Natural killer cell (primary cell): ENCODE measurements around the gene STX1A. TPM values are rescaled to one million over a fixed set of nuclear protein-coding genes. Genes with fewer than 3 reads are reported as not detected.

ENCODE experiments used
- ATAC-seq, 3 donors: fragments of 150-1000 bp in 2 of 3; fragments of 200-7000 bp in 1 of 3; cut with Tn5 transposase; 1 replicate in 1 of 3; 2 replicates in 2 of 3; pipeline ENCODE4 v1.10.0; 2021; ENCODE audit warnings: mild to moderate bottlenecking in 2 of 3, moderate library complexity in 2 of 3
- DNase-seq, 2 donors: peaks; one replicate each; pipeline versions ENCODE4 v3.0.0 to v3.0.0-alpha.2; 2013 to 2021; ENCODE audit warnings: mixed read lengths in 1 of 2
- H3K27ac ChIP-seq: one replicate; pipeline ENCODE4 v1.5.1; 2013; ENCODE audit warnings: mild to moderate bottlenecking, low read length
- H3K27me3 ChIP-seq: one replicate; pipeline ENCODE4 v1.6.1; 2013; ENCODE audit warnings: low read length; ENCODE audit not compliant: control insufficient read depth, insufficient read depth
- H3K36me3 ChIP-seq: one replicate; pipeline ENCODE4 v1.6.1; 2013; ENCODE audit warnings: low read length; ENCODE audit not compliant: control insufficient read depth, insufficient read depth
- H3K4me1 ChIP-seq: one replicate; pipeline ENCODE4 v1.6.1; 2013; ENCODE audit warnings: low read length; ENCODE audit not compliant: control insufficient read depth, insufficient read depth
- H3K4me3 ChIP-seq: one replicate; pipeline ENCODE4 v1.5.1; 2013; ENCODE audit warnings: low read length
- H3K9me3 ChIP-seq: one replicate; pipeline ENCODE4 v1.6.1; 2013; ENCODE audit warnings: low read length; ENCODE audit not compliant: control insufficient read depth, insufficient read depth
- H3K27ac Mint-ChIP-seq, 2 donors: one replicate each; pipeline ENCODE4 v1.8.0; 2022; ENCODE audit warnings: mild to moderate bottlenecking in 2 of 2, mixed read lengths in 2 of 2, moderate library complexity in 1 of 2
- H3K27me3 Mint-ChIP-seq, 2 donors: one replicate each; pipeline ENCODE4 v1.8.0; 2022; ENCODE audit warnings: low read depth in 2 of 2, mixed read lengths in 2 of 2
- H3K36me3 Mint-ChIP-seq: one replicate; pipeline ENCODE4 v1.8.0; 2022; ENCODE audit warnings: mixed read lengths
- H3K4me1 Mint-ChIP-seq, 2 donors: one replicate each; pipeline ENCODE4 v1.8.0; 2022; ENCODE audit warnings: mixed read lengths in 2 of 2
- H3K4me3 Mint-ChIP-seq: one replicate; pipeline ENCODE4 v1.8.0; 2022; ENCODE audit warnings: mild to moderate bottlenecking, moderate library complexity, mixed read lengths
- H3K9me3 Mint-ChIP-seq, 2 donors: one replicate each; pipeline ENCODE4 v1.8.0; 2022; ENCODE audit warnings: mixed read lengths in 2 of 2
- CTCF ChIP-seq: fragments of 200-600 bp; IDR thresholded peaks from one replicate; pipeline ENCODE4 v1.8.0; 2022; ENCODE audit warnings: antibody characterized with exemption
- WGBS: methylation state at CpG from one replicate; pipeline ENCODE4 v1.1.7; 2013; ENCODE audit warnings: missing lambda C conversion rate; ENCODE audit not compliant: insufficient coverage; 5-methylcytosine and 5-hydroxymethylcytosine counted together
- intact Hi-C: fragments of 100-400 bp; cut with micrococcal nuclease; formaldehyde crosslinking; loops from one replicate; pipeline ENCODE4 v1.14.2; 2022
- total RNA-seq, 4 donors: library from RNA; stranded (reverse); fragments of 120-200 nt in 1 of 4; gene quantifications; one replicate each; pipeline versions ENCODE4 v1.2.3 to v1.2.4, GENCODE V29; 2013 to 2022

Gene STX1A
- total RNA-seq, 3 donors from 2014 or later (not counting 1 experiment from before 2014, with no cell fraction given) = 13.2 to 20.4 (median 14.7) TPM

- Histone ChIP-seq H3K4me3 (no peak overlapping the region), H3K36me3 (peaks cover 18% of the 10 kb centered on the region), H3K27me3 (no peaks in the 10 kb centered on the region), H3K4me1 (peaks cover 11% of the 10 kb centered on the region), H3K27ac (no peak overlapping the region), H3K9me3 (no peaks in the 10 kb centered on the region)
- DNase-seq = no peak
- TF ChIP-seq CTCF = no peak
- H3K4me3 Mint-ChIP-seq = no peak overlapping the region
- intact Hi-C loops = no loop called here
- H3K36me3 Mint-ChIP-seq = no peaks in the 10 kb centered on the region
- no peaks in the 10 kb centered on the region for H3K27me3 Mint-ChIP-seq
- H3K9me3 Mint-ChIP-seq = no peaks in the 10 kb centered on the region
- peak overlapping the region in 1 of 2 donors; percentile 61 for H3K27ac Mint-ChIP-seq
- peaks cover 8 to 22% of the 10 kb centered on the region in 2 donors for H3K4me1 Mint-ChIP-seq
- no peak for ATAC-seq
- WGBS = 80% methylated on average over 8 of the region's 8 CpGs
Observed at GRCh38 chr7:73702226-73702625, 17.2 kb downstream of the STX1A start.

GRCh38 chr7:73701357-73701995 lies 18.0 kb downstream of the STX1A start:
- Mint-ChIP-seq H3K9me3 (no peaks in the 10 kb centered on the region), H3K4me3 (no peak overlapping the region), H3K4me1 (peaks cover 8 to 15% of the 10 kb centered on the region in 2 donors), H3K27ac (no peak overlapping the region), H3K36me3 (no peaks in the 10 kb centered on the region), H3K27me3 (no peaks in the 10 kb centered on the region)
- Histone ChIP-seq H3K4me3 (no peak overlapping the region), H3K36me3 (peaks cover 25% of the 10 kb centered on the region), H3K9me3 (no peaks in the 10 kb centered on the region), H3K27ac (no peak overlapping the region), H3K27me3 (no peaks in the 10 kb centered on the region), H3K4me1 (peaks cover 5% of the 10 kb centered on the region)
- DNase-seq (peak in 1 of 2 donors; percentile 56), ATAC-seq (peak; percentile 40 to 59 (median 58))
- peak; percentile 47 for TF ChIP-seq CTCF
- 72% methylated on average over 13 of the region's 13 CpGs for WGBS
- intact Hi-C loops = no loop called here

- Histone ChIP-seq H3K4me3 (no peak overlapping the region), H3K4me1 (peaks cover 5% of the 10 kb centered on the region), H3K27me3 (no peaks in the 10 kb centered on the region), H3K27ac (no peak overlapping the region), H3K36me3 (peaks cover 33% of the 10 kb centered on the region), H3K9me3 (no peaks in the 10 kb centered on the region)
- ATAC-seq = no peak
- Mint-ChIP-seq H3K4me1 (peaks cover 8 to 10% of the 10 kb centered on the region in 2 donors), H3K9me3 (no peaks in the 10 kb centered on the region), H3K27me3 (no peaks in the 10 kb centered on the region), H3K36me3 (peaks cover 4% of the 10 kb centered on the region), H3K4me3 (no peak overlapping the region), H3K27ac (no peak overlapping the region)
- DNase-seq = no peak
- intact Hi-C loops = no loop called here
- no peak for TF ChIP-seq CTCF
- WGBS = 88% methylated on average over 15 of the region's 15 CpGs
Observed at GRCh38 chr7:73700581-73701134, 18.8 kb downstream of the STX1A start.

- intact Hi-C loops = no loop called here
- no peak for ATAC-seq
- no peak for TF ChIP-seq CTCF
Observed at GRCh38 chr7:73700069-73700423, 19.4 kb downstream of the STX1A start.

More at GRCh38 chr7:73700069-73700423, 19.4 kb downstream of the STX1A start:
- Histone ChIP-seq H3K4me3 (no peak overlapping the region), H3K9me3 (no peaks in the 10 kb centered on the region), H3K36me3 (peaks cover 36% of the 10 kb centered on the region), H3K27ac (no peak overlapping the region), H3K27me3 (no peaks in the 10 kb centered on the region), H3K4me1 (peaks cover 5% of the 10 kb centered on the region)
- no peak for DNase-seq
- no peak overlapping the region for H3K27ac Mint-ChIP-seq
- WGBS = 94% methylated on average over 14 of the region's 14 CpGs
- no peaks in the 10 kb centered on the region for H3K9me3 Mint-ChIP-seq
- peaks cover 7% of the 10 kb centered on the region for H3K36me3 Mint-ChIP-seq
- H3K4me1 Mint-ChIP-seq = peaks cover 8 to 14% of the 10 kb centered on the region in 2 donors
- no peak overlapping the region for H3K4me3 Mint-ChIP-seq
- no peaks in the 10 kb centered on the region for H3K27me3 Mint-ChIP-seq
